ENCODE measurements around the gene KANSL2. TPM values are rescaled to one million over a fixed set of nuclear protein-coding genes. Genes with fewer than 3 reads are reported as not detected.

The KANSL2 gene
- total and polyA plus RNA-seq, 9 of the 15 experiments (the other 6 are each of a cell fraction or from before 2014, with no cell fraction given), result 41.1 to 89.8 (median 55.4) TPM

DNA sequence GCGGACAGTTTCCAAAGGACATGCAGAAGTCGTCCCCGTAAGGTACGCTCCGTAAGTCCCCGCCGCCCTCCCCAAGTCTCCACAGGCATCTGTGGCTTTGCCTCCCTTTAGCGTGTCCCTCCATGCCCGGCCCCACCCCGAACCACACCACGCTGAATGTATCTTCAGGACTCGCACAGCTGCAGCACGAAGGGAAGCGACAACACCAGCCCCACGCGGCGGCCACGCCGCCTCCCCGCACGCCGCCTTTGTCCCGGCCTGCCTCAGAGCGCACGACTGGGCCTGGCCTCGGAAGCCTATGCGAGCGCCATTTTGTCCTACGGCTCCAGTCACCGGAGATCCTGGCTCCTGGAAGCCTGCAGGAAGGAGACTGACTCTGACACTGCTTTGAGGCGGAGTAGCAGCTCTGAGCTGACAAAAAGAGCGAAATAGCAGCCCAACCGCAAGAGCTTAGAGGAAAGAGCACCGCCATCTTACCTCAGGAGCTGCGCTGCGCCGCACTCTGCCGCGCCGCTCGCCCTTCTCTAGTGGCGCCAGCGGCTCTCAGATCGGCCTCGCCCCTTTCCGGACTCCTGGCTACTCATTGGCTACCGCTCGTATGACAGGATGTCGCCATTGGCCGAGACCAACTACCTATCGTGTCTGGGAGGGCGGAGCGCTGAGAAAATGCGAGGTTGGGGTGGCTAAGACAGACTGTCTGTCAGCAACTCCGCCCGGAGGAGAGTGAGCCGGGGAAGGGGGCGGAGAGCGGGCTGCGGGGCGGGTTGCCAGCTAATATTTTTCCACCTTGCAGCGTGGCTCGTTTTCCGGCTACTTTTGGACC is at the start of gene KANSL2 (continued):
- TF ChIP-seq SP1 (CRISPR knock-in tag; IDR thresholded peaks at IDR 0.05) (peak; percentile 95), NCOA2 (IDR thresholded peaks at IDR 0.05; ENCODE audit: partially characterized antibody in 2 of 2) (no peak), MTF1 (CRISPR knock-in tag; IDR thresholded peaks at IDR 0.05; ENCODE audit: borderline replicate concordance) (no peak), SNIP1 (IDR thresholded peaks at IDR 0.05; ENCODE audit: low read depth) (no peak), HNRNPH1 (optimal IDR thresholded peaks at IDR 0.05; ENCODE audit: low read depth, low read length) (no peak), ZNF551 (CRISPR knock-in tag; IDR thresholded peaks at IDR 0.05) (no peak), MAFK (IDR thresholded peaks at IDR 0.05; ENCODE audit: low read length) (no peak), SMAD3 (CRISPR knock-in tag; conservative IDR thresholded peaks at IDR 0.05) (0 out of 2 replicates have a peak, but pooled peaks have one; percentile 59), ZBTB17 (CRISPR knock-in tag; IDR thresholded peaks at IDR 0.05) (peak; percentile 60; the same call in 1 of the 2 replicates), SOX6 (IDR thresholded peaks at IDR 0.05) (0 out of 2 replicates have a peak, but pooled peaks have one; percentile 8), PHF20 (IDR thresholded peaks at IDR 0.05; ENCODE audit: partially characterized antibody) (peak; percentile 80), NFXL1 (CRISPR knock-in tag; IDR thresholded peaks at IDR 0.05) (no peak), STAT5B (CRISPR knock-in tag; IDR thresholded peaks at IDR 0.05) (no peak), ZNF830 (CRISPR knock-in tag; IDR thresholded peaks at IDR 0.05) (0 out of 2 replicates have a peak, but pooled peaks have one; percentile 14), FIP1L1 (IDR thresholded peaks at IDR 0.05; ENCODE audit: low read depth, low read length, poor library complexity, severe bottlenecking) (no peak), CAMTA2 (CRISPR knock-in tag; conservative IDR thresholded peaks at IDR 0.05) (no peak; the same call in 1 of the 2 replicates), ZSCAN32 (CRISPR knock-in tag; IDR thresholded peaks at IDR 0.05) (no peak), RFX5 (IDR thresholded peaks at IDR 0.05; ENCODE audit: low read depth, low read length) (no peak)
- TF ChIP-seq, protein P1, sequence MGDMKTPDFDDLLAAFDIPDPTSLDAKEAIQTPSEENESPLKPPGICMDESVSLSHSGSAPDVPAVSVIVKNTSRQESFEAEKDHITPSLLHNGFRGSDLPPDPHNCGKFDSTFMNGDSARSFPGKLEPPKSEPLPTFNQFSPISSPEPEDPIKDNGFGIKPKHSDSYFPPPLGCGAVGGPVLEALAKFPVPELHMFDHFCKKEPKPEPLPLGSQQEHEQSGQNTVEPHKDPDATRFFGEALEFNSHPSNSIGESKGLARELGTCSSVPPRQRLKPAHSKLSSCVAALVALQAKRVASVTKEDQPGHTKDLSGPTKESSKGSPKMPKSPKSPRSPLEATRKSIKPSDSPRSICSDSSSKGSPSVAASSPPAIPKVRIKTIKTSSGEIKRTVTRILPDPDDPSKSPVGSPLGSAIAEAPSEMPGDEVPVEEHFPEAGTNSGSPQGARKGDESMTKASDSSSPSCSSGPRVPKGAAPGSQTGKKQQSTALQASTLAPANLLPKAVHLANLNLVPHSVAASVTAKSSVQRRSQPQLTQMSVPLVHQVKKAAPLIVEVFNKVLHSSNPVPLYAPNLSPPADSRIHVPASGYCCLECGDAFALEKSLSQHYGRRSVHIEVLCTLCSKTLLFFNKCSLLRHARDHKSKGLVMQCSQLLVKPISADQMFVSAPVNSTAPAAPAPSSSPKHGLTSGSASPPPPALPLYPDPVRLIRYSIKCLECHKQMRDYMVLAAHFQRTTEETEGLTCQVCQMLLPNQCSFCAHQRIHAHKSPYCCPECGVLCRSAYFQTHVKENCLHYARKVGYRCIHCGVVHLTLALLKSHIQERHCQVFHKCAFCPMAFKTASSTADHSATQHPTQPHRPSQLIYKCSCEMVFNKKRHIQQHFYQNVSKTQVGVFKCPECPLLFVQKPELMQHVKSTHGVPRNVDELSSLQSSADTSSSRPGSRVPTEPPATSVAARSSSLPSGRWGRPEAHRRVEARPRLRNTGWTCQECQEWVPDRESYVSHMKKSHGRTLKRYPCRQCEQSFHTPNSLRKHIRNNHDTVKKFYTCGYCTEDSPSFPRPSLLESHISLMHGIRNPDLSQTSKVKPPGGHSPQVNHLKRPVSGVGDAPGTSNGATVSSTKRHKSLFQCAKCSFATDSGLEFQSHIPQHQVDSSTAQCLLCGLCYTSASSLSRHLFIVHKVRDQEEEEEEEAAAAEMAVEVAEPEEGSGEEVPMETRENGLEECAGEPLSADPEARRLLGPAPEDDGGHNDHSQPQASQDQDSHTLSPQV (IDR thresholded peaks at IDR 0.05), result no peak
- TF ChIP-seq, protein P2, sequence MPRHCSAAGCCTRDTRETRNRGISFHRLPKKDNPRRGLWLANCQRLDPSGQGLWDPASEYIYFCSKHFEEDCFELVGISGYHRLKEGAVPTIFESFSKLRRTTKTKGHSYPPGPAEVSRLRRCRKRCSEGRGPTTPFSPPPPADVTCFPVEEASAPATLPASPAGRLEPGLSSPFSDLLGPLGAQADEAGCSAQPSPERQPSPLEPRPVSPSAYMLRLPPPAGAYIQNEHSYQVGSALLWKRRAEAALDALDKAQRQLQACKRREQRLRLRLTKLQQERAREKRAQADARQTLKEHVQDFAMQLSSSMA (CRISPR knock-in tag; IDR thresholded peaks at IDR 0.05), result peak; percentile 90
- TF ChIP-seq, protein P3, sequence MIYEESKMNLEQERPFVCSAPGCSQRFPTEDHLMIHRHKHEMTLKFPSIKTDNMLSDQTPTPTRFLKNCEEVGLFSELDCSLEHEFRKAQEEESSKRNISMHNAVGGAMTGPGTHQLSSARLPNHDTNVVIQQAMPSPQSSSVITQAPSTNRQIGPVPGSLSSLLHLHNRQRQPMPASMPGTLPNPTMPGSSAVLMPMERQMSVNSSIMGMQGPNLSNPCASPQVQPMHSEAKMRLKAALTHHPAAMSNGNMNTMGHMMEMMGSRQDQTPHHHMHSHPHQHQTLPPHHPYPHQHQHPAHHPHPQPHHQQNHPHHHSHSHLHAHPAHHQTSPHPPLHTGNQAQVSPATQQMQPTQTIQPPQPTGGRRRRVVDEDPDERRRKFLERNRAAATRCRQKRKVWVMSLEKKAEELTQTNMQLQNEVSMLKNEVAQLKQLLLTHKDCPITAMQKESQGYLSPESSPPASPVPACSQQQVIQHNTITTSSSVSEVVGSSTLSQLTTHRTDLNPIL (CRISPR knock-in tag; IDR thresholded peaks at IDR 0.05), result no peak
- TF ChIP-seq, protein P4, sequence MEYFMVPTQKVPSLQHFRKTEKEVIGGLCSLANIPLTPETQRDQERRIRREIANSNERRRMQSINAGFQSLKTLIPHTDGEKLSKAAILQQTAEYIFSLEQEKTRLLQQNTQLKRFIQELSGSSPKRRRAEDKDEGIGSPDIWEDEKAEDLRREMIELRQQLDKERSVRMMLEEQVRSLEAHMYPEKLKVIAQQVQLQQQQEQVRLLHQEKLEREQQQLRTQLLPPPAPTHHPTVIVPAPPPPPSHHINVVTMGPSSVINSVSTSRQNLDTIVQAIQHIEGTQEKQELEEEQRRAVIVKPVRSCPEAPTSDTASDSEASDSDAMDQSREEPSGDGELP (CRISPR knock-in tag; IDR thresholded peaks at IDR 0.05; ENCODE audit: borderline replicate concordance), result peak; percentile 77; the same call in 1 of the 2 replicates

Data from K562 (cell line).